GM12878 (cell line): Measurements from ENCODE around the gene SNRNP25. TPM values are rescaled to one million over a fixed set of nuclear protein-coding genes. Genes with fewer than 3 reads are reported as not detected.

Source experiments
- BRCA1 ChIP-seq: IDR thresholded peaks from 2 replicates; pipeline ENCODE4 v1.6.1; 2011; ENCODE audit warnings: low read depth, low read length, improper control_type of control experiment
- CEBPB ChIP-seq, 2 experiments: fragments of 150-350 bp in 1 of 2; IDR thresholded peaks; 2 replicates each; pipeline ENCODE4 v1.6.1; 2012 to 2014; ENCODE audit warnings: low read depth in 2 of 2, low read length in 2 of 2, borderline replicate concordance in 1 of 2, inconsistent platforms in 1 of 2
- HSF1 ChIP-seq: fragments of 150-350 bp; IDR thresholded peaks from 2 replicates; pipeline ENCODE4 v1.6.1; 2014; ENCODE audit warnings: mild to moderate bottlenecking, low read depth, low read length
- KLF5 ChIP-seq: fragments of 450-650 bp; IDR thresholded peaks from 2 replicates; pipeline ENCODE4 v1.6.1; 2014; ENCODE audit warnings: mild to moderate bottlenecking; ENCODE audit not compliant: partially characterized antibody
- LARP7 ChIP-seq: fragments of 450-650 bp; IDR thresholded peaks from 2 replicates; pipeline ENCODE4 v1.6.1; 2017; ENCODE audit warnings: mild to moderate bottlenecking
- RAD21 ChIP-seq: IDR thresholded peaks from 2 replicates; pipeline ENCODE4 v1.6.1; 2011; ENCODE audit warnings: mild to moderate bottlenecking, low read depth, low read length, moderate library complexity; ENCODE audit not compliant: insufficient read depth
- RAD51 ChIP-seq: fragments of 450-650 bp; IDR thresholded peaks from 2 replicates; pipeline ENCODE4 v1.6.1; 2016; ENCODE audit warnings: moderate library complexity, mild to moderate bottlenecking, inconsistent platforms
- SIX5 ChIP-seq: IDR thresholded peaks from 2 replicates; pipeline ENCODE4 v1.6.1; 2011; ENCODE audit warnings: mild to moderate bottlenecking, low read depth, low read length, moderate library complexity; ENCODE audit not compliant: severe bottlenecking
- SMAD1 ChIP-seq: fragments of 450-650 bp; IDR thresholded peaks from 2 replicates; pipeline ENCODE4 v1.6.1; 2018; ENCODE audit warnings: mild to moderate bottlenecking, low read depth; ENCODE audit not compliant: partially characterized antibody
- SP1 ChIP-seq: IDR thresholded peaks from one replicate; pipeline ENCODE4 v1.6.1; 2011; ENCODE audit warnings: low read depth, low read length
- STAT1 ChIP-seq: fragments of 450-650 bp; conservative IDR thresholded peaks from 2 replicates; pipeline ENCODE4 v1.6.1; 2014; ENCODE audit warnings: antibody characterized with exemption, mild to moderate bottlenecking
- TCF3 ChIP-seq: IDR thresholded peaks from 2 replicates; pipeline ENCODE4 v1.6.1; 2012; ENCODE audit warnings: low read depth, mild to moderate bottlenecking, low read length, borderline replicate concordance; ENCODE audit not compliant: insufficient read depth
- YY1 ChIP-seq: IDR thresholded peaks from 2 replicates; pipeline ENCODE4 v1.6.1; 2011; ENCODE audit warnings: low read depth, mild to moderate bottlenecking, low read length
- ZNF384 ChIP-seq: IDR thresholded peaks from 2 replicates; pipeline ENCODE4 v1.6.1; 2012; ENCODE audit warnings: low read depth, mild to moderate bottlenecking, low read length, improper control_type of control experiment, borderline replicate concordance
- polyA plus RNA-seq, 11 experiments: library from polyadenylated mRNA; depleted of rRNA in 4 of 11; unstranded in 6 of 11; stranded (reverse) in 5 of 11; fragments of >200 nt; fragmentation: Nextera tagmentation in 4 of 11; fragmentation: Illumina TruSeq in 1 of 11; extraction: Ambion mirVana in 4 of 11; extraction: Trizol in 1 of 11; gene quantifications; 1 replicate in 1 of 11; 2 replicates in 10 of 11; pipeline versions ENCODE4 v1.2.1 to v1.2.3, GENCODE V29; 2011 to 2016; ENCODE audit warnings: inconsistent platforms in 2 of 11, missing spikeins in 2 of 11, low read depth in 1 of 11
- total RNA-seq, 4 experiments: library from RNA; depleted of rRNA in 3 of 4; stranded (reverse); fragments of >200 nt in 3 of 4; fragmentation: Illumina TruSeq in 1 of 4; extraction: Trizol in 1 of 4; gene quantifications; 2 replicates each; pipeline versions ENCODE4 v1.2.1 to v1.2.3, GENCODE V29; 2013 to 2021
- TF ChIP-seq, protein P1 (sequence below): IDR thresholded peaks from 2 replicates; pipeline ENCODE4 v1.6.1; 2011; ENCODE audit warnings: borderline replicate concordance, low read depth, mild to moderate bottlenecking, moderate library complexity, low read length; ENCODE audit not compliant: insufficient read depth, poor library complexity, severe bottlenecking
- TF ChIP-seq, protein P2 (sequence below): IDR thresholded peaks from 2 replicates; pipeline ENCODE4 v1.6.1; 2011; ENCODE audit warnings: borderline replicate concordance, low read depth, mild to moderate bottlenecking, moderate library complexity, mixed read lengths, low read length; ENCODE audit not compliant: insufficient read depth; ENCODE audit errors: extremely low read length
- TF ChIP-seq, protein P3 (sequence below): fragments of 450-650 bp; IDR thresholded peaks from 2 replicates; pipeline ENCODE4 v1.6.1; 2017; ENCODE audit warnings: mild to moderate bottlenecking, moderate library complexity
- TF ChIP-seq, protein P4 (sequence below): IDR thresholded peaks from 2 replicates; pipeline ENCODE4 v1.6.1; 2011; ENCODE audit warnings: low read depth, low read length, improper control_type of control experiment, borderline replicate concordance

The SNRNP25 gene
- total and polyA plus RNA-seq, 10 of the 15 experiments (the other 5 are each of a cell fraction or from before 2014, with no cell fraction given), result 40.9 to 138 (median 67.2) TPM

DNA sequence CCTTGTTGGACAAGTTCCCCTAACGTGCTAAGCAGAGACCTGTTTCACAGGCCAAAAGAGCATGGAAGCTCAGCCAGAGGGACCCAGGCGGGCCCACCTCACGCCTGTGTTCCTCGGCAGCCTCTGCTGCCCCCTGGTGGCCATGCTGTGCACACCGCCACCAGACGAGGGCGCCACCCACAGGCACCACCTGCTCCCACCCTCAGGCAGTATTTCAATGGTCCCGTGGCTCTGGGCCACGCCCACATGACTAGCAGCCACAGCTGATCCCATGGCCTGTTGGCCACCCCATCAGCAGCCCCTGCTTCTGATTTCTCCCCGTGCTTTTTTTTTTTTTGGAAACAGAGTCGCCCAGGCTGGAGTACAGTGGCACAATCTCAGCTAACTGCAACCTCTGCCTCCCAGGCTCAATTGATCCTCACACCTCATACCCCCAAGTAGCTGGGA lies 43.3 kb downstream of the SNRNP25 start (continued):
- TF ChIP-seq, protein P1, sequence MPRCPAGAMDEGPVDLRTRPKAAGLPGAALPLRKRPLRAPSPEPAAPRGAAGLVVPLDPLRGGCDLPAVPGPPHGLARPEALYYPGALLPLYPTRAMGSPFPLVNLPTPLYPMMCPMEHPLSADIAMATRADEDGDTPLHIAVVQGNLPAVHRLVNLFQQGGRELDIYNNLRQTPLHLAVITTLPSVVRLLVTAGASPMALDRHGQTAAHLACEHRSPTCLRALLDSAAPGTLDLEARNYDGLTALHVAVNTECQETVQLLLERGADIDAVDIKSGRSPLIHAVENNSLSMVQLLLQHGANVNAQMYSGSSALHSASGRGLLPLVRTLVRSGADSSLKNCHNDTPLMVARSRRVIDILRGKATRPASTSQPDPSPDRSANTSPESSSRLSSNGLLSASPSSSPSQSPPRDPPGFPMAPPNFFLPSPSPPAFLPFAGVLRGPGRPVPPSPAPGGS, result no peak
- TF ChIP-seq RAD51 (peak; percentile 83), LARP7 (peak; percentile 45; the same call in 1 of the 2 replicates), YY1 (peak; percentile 79), SP1 (peak; percentile 55), STAT1 (0 out of 2 replicates have a peak, but pooled peaks have one; percentile 69), TCF3 (peak; percentile 93), BRCA1 (no peak), SMAD1 (no peak), SIX5 (no peak), CEBPB (IDR thresholded peaks at IDR 0.05; ENCODE audit: borderline replicate concordance in 1 of 2, low read depth in 2 of 2, low read length in 2 of 2) (no peak), RAD21 (peak; percentile 79), HSF1 (no peak), KLF5 (peak; percentile 56), ZNF384 (no peak)
- TF ChIP-seq, protein P2, sequence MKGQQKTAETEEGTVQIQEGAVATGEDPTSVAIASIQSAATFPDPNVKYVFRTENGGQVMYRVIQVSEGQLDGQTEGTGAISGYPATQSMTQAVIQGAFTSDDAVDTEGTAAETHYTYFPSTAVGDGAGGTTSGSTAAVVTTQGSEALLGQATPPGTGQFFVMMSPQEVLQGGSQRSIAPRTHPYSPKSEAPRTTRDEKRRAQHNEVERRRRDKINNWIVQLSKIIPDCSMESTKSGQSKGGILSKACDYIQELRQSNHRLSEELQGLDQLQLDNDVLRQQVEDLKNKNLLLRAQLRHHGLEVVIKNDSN, result peak; percentile 70
- TF ChIP-seq, protein P3, sequence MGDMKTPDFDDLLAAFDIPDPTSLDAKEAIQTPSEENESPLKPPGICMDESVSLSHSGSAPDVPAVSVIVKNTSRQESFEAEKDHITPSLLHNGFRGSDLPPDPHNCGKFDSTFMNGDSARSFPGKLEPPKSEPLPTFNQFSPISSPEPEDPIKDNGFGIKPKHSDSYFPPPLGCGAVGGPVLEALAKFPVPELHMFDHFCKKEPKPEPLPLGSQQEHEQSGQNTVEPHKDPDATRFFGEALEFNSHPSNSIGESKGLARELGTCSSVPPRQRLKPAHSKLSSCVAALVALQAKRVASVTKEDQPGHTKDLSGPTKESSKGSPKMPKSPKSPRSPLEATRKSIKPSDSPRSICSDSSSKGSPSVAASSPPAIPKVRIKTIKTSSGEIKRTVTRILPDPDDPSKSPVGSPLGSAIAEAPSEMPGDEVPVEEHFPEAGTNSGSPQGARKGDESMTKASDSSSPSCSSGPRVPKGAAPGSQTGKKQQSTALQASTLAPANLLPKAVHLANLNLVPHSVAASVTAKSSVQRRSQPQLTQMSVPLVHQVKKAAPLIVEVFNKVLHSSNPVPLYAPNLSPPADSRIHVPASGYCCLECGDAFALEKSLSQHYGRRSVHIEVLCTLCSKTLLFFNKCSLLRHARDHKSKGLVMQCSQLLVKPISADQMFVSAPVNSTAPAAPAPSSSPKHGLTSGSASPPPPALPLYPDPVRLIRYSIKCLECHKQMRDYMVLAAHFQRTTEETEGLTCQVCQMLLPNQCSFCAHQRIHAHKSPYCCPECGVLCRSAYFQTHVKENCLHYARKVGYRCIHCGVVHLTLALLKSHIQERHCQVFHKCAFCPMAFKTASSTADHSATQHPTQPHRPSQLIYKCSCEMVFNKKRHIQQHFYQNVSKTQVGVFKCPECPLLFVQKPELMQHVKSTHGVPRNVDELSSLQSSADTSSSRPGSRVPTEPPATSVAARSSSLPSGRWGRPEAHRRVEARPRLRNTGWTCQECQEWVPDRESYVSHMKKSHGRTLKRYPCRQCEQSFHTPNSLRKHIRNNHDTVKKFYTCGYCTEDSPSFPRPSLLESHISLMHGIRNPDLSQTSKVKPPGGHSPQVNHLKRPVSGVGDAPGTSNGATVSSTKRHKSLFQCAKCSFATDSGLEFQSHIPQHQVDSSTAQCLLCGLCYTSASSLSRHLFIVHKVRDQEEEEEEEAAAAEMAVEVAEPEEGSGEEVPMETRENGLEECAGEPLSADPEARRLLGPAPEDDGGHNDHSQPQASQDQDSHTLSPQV, result peak; percentile 92; the same call in 1 of the 2 replicates
- TF ChIP-seq, protein P4, sequence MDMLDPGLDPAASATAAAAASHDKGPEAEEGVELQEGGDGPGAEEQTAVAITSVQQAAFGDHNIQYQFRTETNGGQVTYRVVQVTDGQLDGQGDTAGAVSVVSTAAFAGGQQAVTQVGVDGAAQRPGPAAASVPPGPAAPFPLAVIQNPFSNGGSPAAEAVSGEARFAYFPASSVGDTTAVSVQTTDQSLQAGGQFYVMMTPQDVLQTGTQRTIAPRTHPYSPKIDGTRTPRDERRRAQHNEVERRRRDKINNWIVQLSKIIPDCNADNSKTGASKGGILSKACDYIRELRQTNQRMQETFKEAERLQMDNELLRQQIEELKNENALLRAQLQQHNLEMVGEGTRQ, result peak; percentile 49; the same call in 1 of the 2 replicates
